NCI-H446 treated with DMSO at 0.1 percent for 48 hours (cell line): Measurements from ENCODE around the gene NAALADL2.
"Not testable (repeated sequence)": the region's sequence is repeated elsewhere in the genome, so short reads cannot be mapped to it uniquely, and the experiment has no call there.

Experiments used
- DNase-seq: peaks from one replicate; lab custom pipeline; 2025; lab: John Stamatoyannopoulos, UW

Gene NAALADL2

DNA sequence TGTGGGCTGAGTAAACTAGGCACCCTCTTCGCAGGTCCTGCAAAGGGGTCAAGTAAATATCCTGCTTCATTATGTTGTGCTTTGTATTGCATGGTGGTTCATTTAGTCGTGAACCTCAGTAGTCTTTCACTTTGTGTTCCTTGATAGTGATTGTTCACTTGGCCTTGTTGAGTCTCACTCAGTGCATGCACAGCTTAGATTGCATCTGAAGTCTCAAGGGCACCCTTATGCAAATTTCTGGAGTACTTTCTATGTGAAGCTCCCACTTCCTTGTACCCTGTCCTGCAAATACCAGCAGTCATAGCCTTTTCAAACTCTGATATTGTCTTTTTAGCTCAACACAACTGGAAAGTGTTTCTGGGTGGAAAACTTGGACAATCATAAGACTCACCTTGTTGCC is 519.2 kb downstream of the NAALADL2 start:
- DNase-seq, result no peak

DNA sequence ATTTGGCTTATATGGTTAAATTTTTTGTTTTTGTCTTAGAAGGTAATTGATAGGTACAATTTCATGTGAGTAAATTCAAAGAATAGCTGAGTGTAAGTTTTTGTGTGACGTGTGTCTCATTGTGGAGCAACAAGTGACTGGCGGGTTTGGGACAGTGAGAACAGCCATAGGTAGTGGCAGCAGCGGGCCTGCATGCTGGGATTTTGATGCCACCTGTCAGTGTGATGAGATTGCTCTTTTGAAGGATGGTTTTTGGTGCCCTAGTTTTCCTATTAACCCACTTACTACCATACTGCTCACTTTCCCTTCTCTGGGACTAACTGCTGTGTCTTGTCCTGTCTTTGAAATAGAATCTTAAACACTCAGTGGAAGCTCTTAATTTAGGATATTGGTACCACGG is 522.6 kb downstream of the NAALADL2 start:
- DNase-seq, result no peak

DNA sequence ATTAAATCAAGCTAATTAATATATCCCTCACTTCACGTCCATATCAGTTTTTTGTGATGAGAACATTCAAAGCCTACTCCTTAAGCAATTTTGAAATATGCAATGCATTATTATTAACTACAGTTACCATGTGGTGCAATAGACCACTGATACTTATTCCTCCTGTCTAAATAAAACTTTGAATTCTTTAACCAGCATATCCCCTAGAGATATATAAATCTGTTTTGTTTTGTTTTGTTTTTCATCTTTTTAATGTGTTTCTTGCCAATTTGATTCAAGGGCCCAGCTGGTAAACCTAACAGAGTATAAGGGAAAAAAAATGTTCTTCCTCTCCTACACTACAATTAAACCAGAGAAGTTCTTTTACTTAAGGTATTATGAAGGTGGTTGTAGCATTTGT is 524.2 kb downstream of the NAALADL2 start:
- DNase-seq, result no peak

DNA sequence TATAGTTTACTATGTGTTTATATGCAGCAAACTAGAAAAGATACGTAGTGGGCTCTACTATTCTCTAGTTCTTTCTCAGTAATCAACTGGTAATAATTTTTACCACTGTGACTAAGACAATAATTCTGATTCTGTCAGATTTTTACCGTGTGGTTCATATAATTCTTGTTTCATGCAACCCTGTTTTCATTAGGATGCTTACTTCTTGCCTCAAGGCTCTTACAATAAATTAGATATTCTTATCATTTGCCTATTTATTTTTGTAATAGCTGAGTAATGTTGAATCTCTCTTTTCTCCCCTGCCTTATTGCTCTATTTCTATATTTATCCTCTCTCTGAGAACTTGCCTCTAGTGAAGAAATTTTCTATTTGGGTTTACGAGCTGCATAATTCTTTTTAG is 524.7 kb downstream of the NAALADL2 start:
- no peak for DNase-seq

DNA sequence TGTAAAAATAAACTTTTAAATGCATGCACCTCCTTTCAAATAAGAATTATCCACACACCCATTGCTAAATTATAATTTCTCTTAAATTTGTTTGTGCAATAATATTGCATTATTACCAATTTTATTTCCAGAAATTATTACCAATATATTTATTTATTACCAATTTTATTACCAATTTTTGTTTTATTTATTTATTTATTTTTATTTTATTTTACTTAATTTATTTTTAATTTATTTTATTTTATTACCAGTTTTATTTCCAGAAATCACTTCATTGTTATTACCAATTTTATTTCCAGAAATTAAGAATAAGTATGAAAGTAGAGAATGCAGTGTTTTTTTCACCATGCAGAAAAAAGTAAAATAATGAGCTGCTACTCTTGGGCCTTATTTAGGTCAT is 525.4 kb downstream of the NAALADL2 start:
- no peak for DNase-seq

DNA sequence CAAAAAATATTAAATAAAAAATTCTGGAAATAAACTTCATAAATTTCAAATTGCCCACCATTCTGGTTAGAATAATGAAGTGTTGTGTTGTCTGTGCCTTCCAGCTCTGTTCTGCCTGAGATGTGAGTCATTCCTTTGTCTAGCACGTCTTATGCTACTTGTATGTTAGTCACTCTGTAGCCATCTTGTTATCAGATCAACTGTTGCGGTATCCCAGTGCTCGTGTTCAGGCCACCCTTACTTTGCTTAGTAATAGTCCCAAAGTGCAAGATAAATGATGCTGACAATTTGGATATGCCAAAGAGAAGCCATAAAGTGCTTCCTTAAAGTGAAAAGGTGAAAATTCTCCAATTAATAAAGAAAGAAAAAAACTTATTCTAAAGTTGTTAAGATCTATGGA is 527.5 kb downstream of the NAALADL2 start:
- DNase-seq, result no peak

DNA sequence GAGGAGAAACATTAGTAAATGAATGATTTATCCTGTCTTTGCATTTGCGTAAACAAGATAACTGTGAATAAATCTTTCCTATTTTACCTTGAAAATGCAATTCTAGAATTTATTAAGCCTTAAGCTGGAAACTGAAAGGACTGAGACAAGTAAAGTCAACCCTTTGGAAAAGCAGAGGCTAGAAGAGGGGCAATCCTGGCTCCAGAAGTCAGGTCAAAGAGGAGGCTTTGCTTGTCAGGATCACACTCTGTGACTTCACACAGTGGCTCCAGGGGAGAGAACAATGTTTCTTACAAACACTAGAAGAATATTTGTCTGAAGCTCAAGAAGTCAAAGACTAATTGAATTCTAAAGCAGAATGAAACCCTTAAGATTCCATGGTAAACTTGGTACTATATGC is 530.4 kb downstream of the NAALADL2 start:
- DNase-seq, result no peak

DNA sequence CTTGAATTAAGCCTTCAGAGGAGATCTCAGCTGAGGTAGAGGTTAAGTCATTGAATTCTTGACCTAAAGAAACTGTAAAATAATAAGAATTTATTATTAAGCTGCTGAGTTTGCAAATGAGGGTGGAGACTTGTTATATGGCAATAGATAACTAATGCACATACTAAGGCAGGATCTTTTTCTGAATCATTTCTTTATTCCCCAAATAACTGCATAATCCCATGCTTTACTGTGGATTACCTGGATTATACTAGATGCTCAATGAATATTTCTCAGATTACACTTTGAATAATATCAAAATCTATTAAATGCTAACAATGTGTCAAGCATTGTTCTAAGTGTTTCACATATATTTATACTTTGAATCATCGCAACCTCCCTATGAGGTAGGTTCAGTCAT is 532.5 kb downstream of the NAALADL2 start:
- no peak for DNase-seq

DNA sequence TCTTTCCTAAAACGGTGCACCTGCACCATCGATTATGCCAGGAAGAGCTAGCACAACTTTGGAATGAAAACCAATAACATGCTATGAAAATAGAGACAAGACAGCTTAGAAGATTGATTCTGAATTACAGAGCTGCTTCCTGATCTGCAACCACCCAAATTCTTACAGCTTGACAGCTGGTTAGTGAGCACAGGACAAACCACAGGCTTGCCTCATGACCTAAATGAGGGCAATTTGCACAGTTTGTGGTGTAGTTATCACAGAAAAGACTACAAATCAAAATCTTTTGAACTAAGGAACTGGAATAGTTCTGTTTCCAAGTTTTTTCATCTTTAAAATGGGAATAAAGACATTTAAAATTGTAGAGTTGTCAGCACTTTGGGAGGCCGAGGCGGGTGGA is 533.5 kb downstream of the NAALADL2 start:
- DNase-seq, result no peak

DNA sequence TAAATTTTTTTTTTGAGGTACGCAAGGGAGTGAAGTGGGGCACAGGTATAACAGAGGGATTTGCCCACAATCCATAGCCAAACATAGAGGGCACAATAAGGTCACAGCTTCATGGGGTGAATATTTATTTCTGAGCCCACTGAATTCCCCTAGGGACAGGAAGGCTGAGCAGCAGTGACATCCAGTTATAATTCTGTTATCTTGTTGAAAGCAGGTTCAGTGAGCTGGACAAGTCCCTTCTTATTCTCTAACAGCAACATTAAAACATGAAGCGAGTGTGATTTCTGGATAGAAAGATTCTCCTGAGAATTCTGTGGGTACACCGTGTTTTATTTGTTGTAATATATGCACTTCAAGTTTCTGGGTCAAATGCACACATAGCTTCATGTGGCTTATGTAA is 538.2 kb downstream of the NAALADL2 start:
- no peak for DNase-seq

DNA sequence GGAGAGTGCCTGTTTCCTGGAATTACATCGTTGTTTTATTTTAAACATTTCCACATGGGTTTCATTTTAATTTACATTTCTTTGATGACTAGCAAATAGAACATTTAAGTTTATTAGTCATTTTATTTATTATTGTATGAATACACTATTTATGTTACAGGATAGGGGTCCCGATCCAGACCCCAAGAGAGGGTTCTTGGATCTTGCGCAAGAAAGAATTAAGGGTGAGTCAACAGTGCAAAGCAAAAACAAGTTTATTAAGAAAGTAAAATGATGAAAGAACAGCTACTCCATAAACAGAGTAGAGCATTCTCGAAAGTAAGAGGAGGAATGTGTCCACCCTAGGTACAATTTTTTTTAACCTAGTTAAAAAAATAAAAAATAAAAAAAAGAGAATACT is 539.5 kb downstream of the NAALADL2 start:
- DNase-seq, result no peak

DNA sequence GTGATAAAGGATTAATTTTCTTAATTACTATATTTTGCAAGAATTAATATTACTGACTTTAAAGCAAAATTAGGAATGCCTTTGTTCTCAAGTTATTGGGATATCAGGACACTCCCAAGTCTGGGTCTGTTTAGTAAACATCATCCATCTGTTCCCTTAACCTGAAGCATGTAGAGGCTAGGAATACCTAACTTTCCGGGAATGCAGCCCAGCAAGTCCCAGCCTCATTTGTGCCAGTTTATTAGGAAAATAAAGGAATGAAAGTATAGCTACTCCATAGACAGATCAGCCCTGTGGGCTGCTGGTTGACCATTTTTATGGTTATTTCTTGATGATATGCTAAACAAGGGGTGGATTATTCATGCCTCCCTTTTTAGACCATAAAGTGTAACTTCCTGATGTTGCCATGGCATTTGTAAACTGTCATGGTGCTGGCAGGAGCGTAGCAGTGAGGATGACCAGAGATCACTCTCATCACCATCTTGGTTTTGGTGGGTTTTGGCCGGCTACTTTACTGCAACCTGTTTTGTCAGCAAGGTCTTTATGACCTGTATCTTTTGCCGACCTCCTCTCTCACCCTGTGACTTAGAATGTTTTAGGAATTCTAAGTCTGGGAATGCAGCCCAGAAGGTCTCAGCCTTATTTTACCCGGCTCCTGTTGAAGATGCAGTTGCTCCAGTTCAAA is 540.2 kb downstream of the NAALADL2 start:
- DNase-seq, result peak; percentile 40

DNA sequence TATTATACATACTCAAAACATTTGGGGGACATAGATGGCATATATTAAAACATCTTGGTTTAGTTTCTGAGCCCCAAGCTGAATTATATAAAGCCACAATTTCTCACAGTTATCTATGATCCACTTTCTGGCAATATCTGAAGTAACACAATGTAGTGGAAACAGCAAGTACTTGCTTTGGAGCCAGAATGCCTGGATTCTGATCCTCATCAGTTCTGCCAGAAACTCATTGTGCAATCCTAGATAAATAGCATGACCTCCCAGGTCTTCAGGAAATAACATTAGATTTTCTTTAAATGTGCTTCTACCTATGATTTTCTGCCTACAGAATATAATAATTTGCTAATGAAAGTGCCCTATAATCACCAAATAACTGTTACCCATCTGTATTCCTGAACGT is 544.9 kb downstream of the NAALADL2 start:
- DNase-seq, result no peak

DNA sequence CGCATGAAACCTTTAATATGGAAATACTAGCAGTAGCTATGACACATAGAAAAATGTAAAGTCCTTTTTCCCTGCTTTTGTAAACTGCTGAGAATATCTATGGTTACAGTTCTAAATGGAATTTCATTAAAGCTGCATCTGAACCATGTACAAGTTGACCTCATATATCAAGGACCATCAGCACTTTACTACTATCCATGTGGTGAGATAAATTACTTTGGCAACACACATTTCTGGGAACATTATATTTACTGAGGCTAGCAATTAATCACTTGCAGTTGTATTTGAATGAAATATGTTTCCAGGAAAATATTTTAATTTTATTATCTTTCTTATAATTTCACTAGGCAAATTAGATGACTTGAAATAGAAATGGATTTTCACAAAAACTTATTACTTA is 545.5 kb downstream of the NAALADL2 start:
- peak; percentile 12 for DNase-seq

DNA sequence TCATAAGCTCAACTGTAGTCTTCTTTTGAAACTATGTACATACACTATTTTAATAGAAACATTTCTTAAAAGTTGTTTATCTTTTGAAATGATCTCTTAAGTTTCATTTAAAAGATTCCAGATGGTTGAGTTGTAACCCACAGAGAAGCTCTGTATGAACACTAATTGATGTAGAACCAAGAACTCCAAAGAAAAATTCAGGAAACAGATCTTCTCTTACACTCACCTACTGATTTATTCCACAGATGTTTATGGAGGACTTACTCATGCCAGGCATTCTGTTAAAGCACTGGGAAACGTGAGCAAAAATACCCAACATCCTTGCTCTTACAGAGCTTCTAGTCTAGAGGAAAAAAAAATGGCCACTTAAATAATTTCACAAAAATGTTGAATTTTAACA is 551.1 kb downstream of the NAALADL2 start:
- DNase-seq, result no peak

DNA sequence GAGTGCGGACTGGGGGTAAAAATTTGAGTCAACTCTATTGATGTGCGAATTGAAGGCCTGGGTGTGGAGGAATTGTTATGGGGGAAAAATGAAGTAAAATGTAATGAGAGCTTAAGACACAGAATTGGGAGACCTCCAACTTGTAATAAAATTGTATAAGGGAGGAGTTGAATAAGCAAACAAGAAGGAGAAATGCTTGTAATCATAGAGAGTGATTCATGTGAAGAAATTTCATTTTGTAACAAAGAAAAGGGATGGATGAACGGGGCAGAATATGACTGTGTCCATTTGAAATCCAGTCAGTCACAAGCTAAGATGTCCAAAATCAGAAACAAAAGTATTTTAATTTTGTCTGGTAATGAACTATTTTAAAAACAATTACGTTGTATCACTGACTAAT is 552.3 kb downstream of the NAALADL2 start:
- no peak for DNase-seq

DNA sequence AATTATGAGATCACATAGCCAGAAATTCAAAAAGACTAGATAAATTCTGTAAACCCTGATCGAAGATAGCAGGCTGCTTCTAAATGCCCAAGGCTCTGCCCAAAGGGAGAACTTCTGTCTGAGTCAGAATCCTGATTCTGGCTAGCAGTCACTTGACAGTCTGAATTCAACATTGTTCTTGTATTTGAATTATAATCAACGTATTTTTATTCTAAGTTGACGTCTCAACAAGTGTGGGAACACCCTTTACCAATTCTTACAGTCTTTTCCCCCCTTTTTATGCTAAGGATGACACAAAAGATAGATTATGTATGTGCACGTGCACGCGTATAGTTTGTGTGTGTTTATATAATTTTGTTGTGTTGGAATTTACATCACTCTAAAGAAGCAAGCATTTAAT is 552.8 kb downstream of the NAALADL2 start:
- no peak for DNase-seq

DNA sequence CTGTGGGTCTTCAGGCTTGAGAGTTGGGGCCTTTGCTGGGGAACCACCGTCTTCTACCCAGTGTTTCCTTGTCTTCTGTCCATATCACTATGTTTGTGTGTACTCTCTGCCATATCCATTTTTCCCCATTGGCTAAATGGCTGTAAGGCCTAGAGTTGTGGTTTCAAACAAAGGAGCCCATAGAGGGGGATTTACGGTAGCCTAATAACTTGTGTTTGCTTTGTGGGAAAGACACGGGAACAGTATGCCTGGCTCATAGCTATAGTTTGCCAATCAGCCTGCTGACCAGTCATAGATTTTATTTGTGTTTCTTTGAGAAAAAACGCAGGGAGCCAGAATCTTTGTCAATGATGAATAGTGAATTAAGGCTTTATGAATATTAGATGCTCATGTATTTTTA is 554.8 kb downstream of the NAALADL2 start:
- DNase-seq, result no peak

DNA sequence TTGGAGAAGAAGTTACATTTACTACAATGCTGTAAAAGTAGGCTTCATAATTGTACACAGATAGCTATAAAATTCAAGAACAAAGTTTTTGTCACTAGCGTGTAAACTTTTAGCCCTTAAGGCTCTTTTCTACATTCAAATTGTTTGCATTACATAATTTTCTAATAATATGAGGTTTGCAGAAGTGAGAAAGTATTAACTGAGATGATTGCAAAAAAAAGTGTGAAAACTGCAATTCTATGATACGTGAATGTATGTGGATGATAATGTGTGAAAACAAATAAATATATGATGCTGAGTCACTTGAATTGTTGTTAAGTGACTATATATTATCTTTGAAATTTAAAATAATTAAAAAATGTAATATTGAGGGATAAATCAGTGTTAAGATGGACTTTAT is 557.5 kb downstream of the NAALADL2 start:
- no peak for DNase-seq

DNA sequence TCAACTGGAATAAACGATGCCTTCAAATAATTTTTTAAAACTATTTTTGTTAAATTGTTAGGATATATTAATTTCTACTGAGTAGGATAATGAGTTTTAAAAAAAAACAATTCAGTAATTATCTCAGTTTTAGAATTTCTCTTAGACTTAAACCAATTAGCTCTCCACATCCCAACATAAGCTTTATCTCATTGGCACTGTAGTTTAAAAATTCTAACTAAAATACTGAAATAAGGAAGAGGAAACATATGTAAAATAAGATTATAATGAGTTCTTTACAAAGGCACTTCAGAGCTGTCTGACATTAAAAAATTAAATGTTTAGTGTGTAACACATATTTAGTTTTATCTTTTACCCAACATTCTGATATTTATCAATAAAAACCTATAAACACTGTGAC is 558.3 kb downstream of the NAALADL2 start:
- no peak for DNase-seq

DNA sequence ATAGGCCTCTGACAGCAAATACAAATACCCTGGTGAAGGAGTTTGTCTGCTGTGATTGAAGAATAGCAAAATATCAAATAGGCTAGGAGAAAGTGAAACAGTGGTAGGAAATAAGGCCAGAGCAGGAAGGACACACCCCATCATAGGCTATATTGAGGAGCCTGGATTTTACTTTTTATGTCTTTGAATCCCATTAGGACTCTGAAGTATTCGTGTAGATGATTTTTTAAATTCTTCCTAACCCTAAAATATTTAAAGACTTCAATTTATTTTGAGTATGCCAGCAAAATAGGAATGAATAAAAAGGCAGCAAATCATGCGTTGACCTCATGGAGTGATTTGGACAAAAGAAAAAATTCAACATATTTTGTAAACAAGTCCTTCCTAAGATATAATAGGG is 562.8 kb downstream of the NAALADL2 start:
- DNase-seq, result no peak

DNA sequence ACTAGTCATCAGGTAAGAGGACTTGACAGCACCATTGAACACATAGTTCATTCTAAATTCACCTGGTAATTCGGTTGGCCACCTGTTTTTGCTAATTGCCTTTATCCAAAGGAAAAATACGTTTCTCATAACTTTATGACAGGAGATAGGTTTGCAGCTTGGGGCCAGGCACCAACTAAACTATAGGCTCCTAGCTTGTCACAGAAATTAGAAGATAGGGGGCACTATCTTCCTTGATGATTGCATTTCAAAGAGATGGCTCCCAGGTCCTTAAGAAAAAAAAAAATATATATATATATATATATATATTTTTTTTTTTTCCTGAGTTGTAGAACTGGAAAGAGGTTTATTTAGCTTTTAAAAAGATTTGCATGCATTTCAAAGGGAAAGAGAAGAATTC is 563.6 kb downstream of the NAALADL2 start:
- no peak for DNase-seq

DNA sequence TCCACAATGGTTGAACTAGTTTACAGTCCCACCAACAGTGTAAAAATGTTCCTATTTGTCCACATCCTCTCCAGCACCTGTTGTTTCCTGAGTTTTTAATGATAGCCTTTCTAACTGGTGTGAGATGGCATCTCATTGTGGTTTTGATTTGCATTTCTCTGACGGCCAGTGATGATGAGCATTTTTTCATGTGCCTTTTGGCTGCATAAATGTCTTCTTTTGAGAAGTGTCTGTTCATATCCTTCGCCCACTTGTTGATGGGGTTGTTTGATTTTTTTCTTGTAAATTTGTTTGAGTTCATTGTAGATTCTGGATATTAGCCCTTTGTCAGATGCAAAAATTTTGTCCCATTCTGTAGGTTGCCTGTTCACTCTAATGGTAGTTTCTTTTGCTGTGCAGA is 564.7 kb downstream of the NAALADL2 start:
- not testable (repeated sequence) for DNase-seq

DNA sequence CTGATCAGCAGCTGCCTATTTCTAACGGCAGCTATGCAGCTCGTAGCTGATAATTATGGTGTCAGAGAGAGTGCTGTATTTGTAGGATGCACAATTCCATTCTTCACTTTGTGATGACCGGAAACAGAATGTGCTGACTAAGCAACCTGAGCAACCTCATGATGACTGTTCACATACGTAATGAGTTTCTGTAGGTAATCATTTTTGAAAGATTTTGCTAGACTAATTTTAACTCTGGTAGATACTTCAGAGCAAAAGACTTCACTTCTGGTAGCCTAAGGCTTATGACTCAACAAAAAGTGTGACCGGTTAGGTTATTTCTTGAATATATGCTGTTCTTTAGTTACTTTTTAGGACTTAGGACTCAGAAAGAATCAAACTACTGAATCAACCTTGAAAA is 567.7 kb downstream of the NAALADL2 start:
- DNase-seq, result no peak

DNA sequence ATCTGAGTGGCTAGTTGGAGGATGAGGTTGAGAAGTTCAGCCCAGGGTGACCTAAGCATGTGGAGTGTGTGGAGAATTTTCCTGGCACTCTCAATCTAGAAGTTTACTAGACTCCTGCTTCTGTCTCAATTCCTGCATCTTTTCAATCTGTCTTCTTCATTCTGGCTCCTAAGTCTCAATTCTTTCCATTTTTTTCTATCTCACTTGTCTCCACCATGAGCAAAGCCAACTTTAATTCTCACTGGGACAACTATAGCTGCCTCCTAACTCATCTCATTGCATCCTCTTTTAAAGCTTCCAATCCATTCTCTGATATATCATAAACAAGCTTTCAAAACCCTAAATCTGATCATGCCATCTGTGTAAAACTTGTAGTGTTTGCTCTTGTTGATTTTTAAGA is 569.3 kb downstream of the NAALADL2 start:
- no peak for DNase-seq
